IMR-90 (cell line): ENCODE data around the gene UBL4B. TPM values are rescaled to one million over a fixed set of nuclear protein-coding genes. Genes with fewer than 3 reads are reported as not detected.
A peak's percentile ranks its signal among the peaks of the same experiment; 100 is the strongest.

ENCODE experiments used
- ATAC-seq: fragments of 200-7000 bp; cut with Tn5 transposase; 2 replicates; pipeline ENCODE4 v1.9.1; 2020; ENCODE audit warnings: low read depth, mild to moderate bottlenecking, moderate library complexity
- BruUV-seq: library from RNA; stranded (reverse); fragments of 400-500 nt; replicated peaks from 2 replicates; lab custom pipeline; 2021; lab: Mats Ljungman, UMichigan
- CTCF ChIA-PET: fragments of 300-600 bp; formaldehyde crosslinking; extraction: SDS; loops from one replicate; lab custom pipeline; 2021; ENCODE audit warnings: antibody characterized with exemption; lab: Yijun Ruan, JAX
- POLR2A ChIA-PET: fragments of 300-600 bp; sonication (Branson Sonifier 250); formaldehyde crosslinking; loops from one replicate; lab custom pipeline; 2022; ENCODE audit warnings: antibody characterized with exemption; ENCODE audit not compliant: unreplicated experiment; lab: Charles Lee
- DNase-seq: peaks from one replicate; pipeline ENCODE4 v3.0.0; 2013
- H2AFZ ChIP-seq: replicated peaks from 2 replicates; pipeline ENCODE3; 2013; ENCODE audit warnings: low read length, mild to moderate bottlenecking; ENCODE audit not compliant: poor library complexity
- H2AK5ac ChIP-seq: 2 replicates; pipeline ENCODE4 v1.6.1; 2013; ENCODE audit warnings: low read depth, low read length, inconsistent platforms
- H2AK9ac ChIP-seq: replicated peaks from 2 replicates; pipeline ENCODE3; 2013; ENCODE audit warnings: mild to moderate bottlenecking, low read depth, low read length, moderate library complexity; ENCODE audit not compliant: poor library complexity
- H2BK120ac ChIP-seq: 2 replicates; pipeline ENCODE4 v1.6.1; 2013; ENCODE audit warnings: low read depth, low read length, inconsistent platforms
- H2BK15ac ChIP-seq: 3 replicates; pipeline ENCODE4 v1.6.1; 2013; ENCODE audit warnings: low read depth, low read length, inconsistent platforms
- H2BK20ac ChIP-seq: 2 replicates; pipeline ENCODE4 v1.6.1; 2013; ENCODE audit warnings: low read depth, mild to moderate bottlenecking, inconsistent platforms, low read length, moderate library complexity
- H2BK5ac ChIP-seq: 2 replicates; pipeline ENCODE4 v1.6.1; 2013; ENCODE audit warnings: mild to moderate bottlenecking, low read depth, low read length, inconsistent platforms; ENCODE audit not compliant: poor library complexity, severe bottlenecking
- H3K14ac ChIP-seq: replicated peaks from 2 replicates; pipeline ENCODE4 v1.6.1; 2013; ENCODE audit warnings: low read depth, low read length, inconsistent platforms
- H3K18ac ChIP-seq: 2 replicates; pipeline ENCODE4 v1.6.1; 2013; ENCODE audit warnings: low read depth, low read length, control low read depth
- H3K23ac ChIP-seq: 2 replicates; pipeline ENCODE4 v1.6.1; 2013; ENCODE audit warnings: low read depth, low read length, inconsistent platforms
- H3K27ac ChIP-seq: 2 replicates; pipeline ENCODE4 v1.5.1; 2013; ENCODE audit warnings: mild to moderate bottlenecking, control low read depth, low read length; ENCODE audit not compliant: insufficient read depth
- H3K27me3 ChIP-seq: 2 replicates; pipeline ENCODE4 v1.6.1; 2013; ENCODE audit warnings: low read length; ENCODE audit not compliant: control insufficient read depth, insufficient read depth
- H3K36me3 ChIP-seq: 2 replicates; pipeline ENCODE4 v1.6.1; 2013; ENCODE audit warnings: low read length, mixed read lengths; ENCODE audit not compliant: control insufficient read depth, insufficient read depth
- H3K4ac ChIP-seq: 2 replicates; pipeline ENCODE4 v1.6.1; 2013; ENCODE audit warnings: low read depth, low read length, inconsistent platforms
- H3K4me1 ChIP-seq: 2 replicates; pipeline ENCODE4 v1.6.1; 2013; ENCODE audit warnings: low read length, mixed read lengths; ENCODE audit not compliant: control insufficient read depth, insufficient read depth
- H3K4me2 ChIP-seq: 2 replicates; pipeline ENCODE4 v1.6.1; 2013; ENCODE audit warnings: low read depth, mild to moderate bottlenecking, control low read depth, low read length, moderate library complexity
- H3K4me3 ChIP-seq: 2 replicates; pipeline ENCODE4 v1.5.1; 2013; ENCODE audit warnings: low read depth, mild to moderate bottlenecking, control low read depth, low read length, moderate library complexity; ENCODE audit not compliant: insufficient read depth
- H3K56ac ChIP-seq: 2 replicates; pipeline ENCODE4 v1.6.1; 2013; ENCODE audit warnings: low read length, inconsistent platforms; ENCODE audit not compliant: insufficient read depth; ENCODE audit errors: extremely low read depth
- H3K79me1 ChIP-seq, 2 experiments: 2 replicates each; pipeline ENCODE4 v1.6.1; 2013; ENCODE audit warnings: low read length in 2 of 2, inconsistent platforms in 1 of 2, low read depth in 1 of 2
- H3K9ac ChIP-seq: 2 replicates; pipeline ENCODE4 v1.6.1; 2013; ENCODE audit warnings: low read depth, low read length, control low read depth
- H3K9me1 ChIP-seq: 2 replicates; pipeline ENCODE4 v1.6.1; 2013; ENCODE audit warnings: low read length, inconsistent platforms; ENCODE audit not compliant: insufficient read depth
- H3K9me3 ChIP-seq: 2 replicates; pipeline ENCODE4 v1.6.1; 2013; ENCODE audit warnings: low read length; ENCODE audit not compliant: control insufficient read depth, insufficient read depth
- H4K20me1 ChIP-seq: 2 replicates; pipeline ENCODE4 v1.6.1; 2013; ENCODE audit warnings: low read length, inconsistent platforms; ENCODE audit not compliant: insufficient read depth
- H4K5ac ChIP-seq: 2 replicates; pipeline ENCODE4 v1.6.1; 2013; ENCODE audit warnings: mild to moderate bottlenecking, low read depth, low read length, control low read depth
- H4K8ac ChIP-seq, 2 experiments: 2 replicates each; pipeline ENCODE4 v1.6.1; 2013; ENCODE audit warnings: low read depth in 2 of 2, low read length in 2 of 2, control low read depth in 1 of 2, inconsistent platforms in 1 of 2
- H4K91ac ChIP-seq: 2 replicates; pipeline ENCODE4 v1.6.1; 2013; ENCODE audit warnings: low read depth, low read length, inconsistent platforms; ENCODE audit not compliant: insufficient read depth
- NFE2L2 ChIP-seq: fragments of 150-350 bp; IDR thresholded peaks from 2 replicates; pipeline ENCODE4 v1.6.1; 2016; ENCODE audit warnings: low read depth, mild to moderate bottlenecking, low read length
- POLR2A ChIP-seq: IDR thresholded peaks from 2 replicates; pipeline ENCODE4 v1.6.1; 2012; ENCODE audit warnings: mild to moderate bottlenecking, low read depth, low read length
- RAD21 ChIP-seq: IDR thresholded peaks from 2 replicates; pipeline ENCODE4 v1.6.1; 2012; ENCODE audit warnings: low read length, improper control_type of control experiment
- RCOR1 ChIP-seq: IDR thresholded peaks from 2 replicates; pipeline ENCODE4 v1.6.1; 2012; ENCODE audit warnings: mild to moderate bottlenecking, low read length, improper control_type of control experiment; ENCODE audit not compliant: insufficient replicate concordance
- SMC3 ChIP-seq: fragments of 150-350 bp; IDR thresholded peaks from 2 replicates; pipeline ENCODE4 v1.6.1; 2016; ENCODE audit warnings: low read depth, mild to moderate bottlenecking, antibody characterized with exemption, low read length, moderate library complexity
- WGBS, 2 experiments: methylation state at CpG; one replicate each; pipeline versions ENCODE4 v1.1.5 to v1.1.7; 2013; ENCODE audit warnings: missing lambda C conversion rate in 2 of 2; ENCODE audit not compliant: insufficient read length in 1 of 2; ENCODE audit errors: extremely low coverage in 2 of 2; 5-methylcytosine and 5-hydroxymethylcytosine counted together
- dilution Hi-C: fragments of 300-500 bp; cut with HindIII; formaldehyde crosslinking; loops from one replicate; pipeline ENCODE4 v1.14.3; 2018; ENCODE audit warnings: low sequenced_read_pairs; ENCODE audit not compliant: unreplicated experiment
- in situ Hi-C: fragments of 300-500 bp; cut with MboI; formaldehyde crosslinking; loops from 3 replicates; pipeline ENCODE4 v1.14.3; 2019; ENCODE audit warnings: low sequenced_read_pairs, inconsistent platforms, mixed read lengths
- intact Hi-C: fragments of 100-400 bp; cut with micrococcal nuclease; formaldehyde crosslinking; loops from 2 replicates; pipeline ENCODE4 v1.10.0; 2022
- polyA plus RNA-seq, 3 experiments: library from polyadenylated mRNA; depleted of rRNA; stranded (reverse); fragments of >200 nt; gene quantifications; 2 replicates each; pipeline ENCODE4 v1.2.3, GENCODE V29; 2012; ENCODE audit warnings: low replicate concordance in 1 of 3
- total RNA-seq: library from RNA; depleted of rRNA; stranded (reverse); fragments of >200 nt; gene quantifications from 2 replicates; pipeline ENCODE4 v1.2.3, GENCODE V29; 2012
- TF ChIP-seq, protein P1 (sequence below): conservative IDR thresholded peaks from 2 replicates; pipeline ENCODE4 v1.5.1; 2012; ENCODE audit warnings: mild to moderate bottlenecking, low read depth, low read length, improper control_type of control experiment

Gene UBL4B
- total and polyA plus RNA-seq, 2 of the 4 experiments (the other 2 are of a cell fraction): not detected

DNA sequence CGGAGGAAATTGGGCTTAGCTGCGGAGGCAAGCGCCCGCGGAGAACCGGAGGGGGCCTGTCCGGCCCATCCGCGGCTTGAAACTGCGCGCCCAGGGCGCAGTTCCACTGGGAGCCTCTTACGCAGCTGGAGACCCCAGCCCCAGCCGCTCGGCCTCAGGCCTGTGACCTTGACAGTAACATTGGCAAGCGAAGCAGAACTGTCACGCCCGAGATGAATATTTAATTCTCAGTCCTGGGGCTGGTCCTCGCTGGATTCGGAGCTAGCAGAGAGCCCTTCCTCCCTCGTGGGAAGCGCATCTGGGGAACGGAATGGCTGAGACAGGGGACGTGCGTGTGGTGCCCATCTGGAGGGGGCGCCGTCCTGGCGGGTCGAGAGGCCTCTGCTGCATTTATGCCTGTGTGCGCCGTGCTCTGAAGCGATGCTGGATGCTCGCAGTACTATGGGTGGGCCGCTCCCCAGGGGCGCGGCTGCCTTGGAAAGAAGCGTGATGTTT lies 39.0 kb downstream of the UBL4B start:
- Histone ChIP-seq H3K4ac (no peak overlapping the region), H4K91ac (no peak overlapping the region), H3K4me3 (no peak overlapping the region), H4K8ac (no peak overlapping the region), H3K18ac (no peak overlapping the region), H3K9me1 (no peaks in the 10 kb centered on the region), H2AFZ (peak overlapping the region; percentile 87), H3K4me1 (no peaks in the 10 kb centered on the region), H2BK120ac (no peak overlapping the region), H3K4me2 (no peak overlapping the region; the same call in 1 of the 2 replicates), H3K27ac (no peak overlapping the region), H2BK20ac (no peak overlapping the region), H3K14ac (no peak overlapping the region), H3K36me3 (no peaks in the 10 kb centered on the region), H2BK5ac (no peak overlapping the region), H3K9ac (no peak overlapping the region), H2AK9ac (no peak overlapping the region), H4K20me1 (no peaks in the 10 kb centered on the region), H2AK5ac (no peak overlapping the region), H3K79me1 (no peaks in the 10 kb centered on the region), H3K23ac (no peak overlapping the region), H4K5ac (no peak overlapping the region), H3K27me3 (peaks cover 33% of the 10 kb centered on the region), H3K9me3 (no peaks in the 10 kb centered on the region), H2BK15ac (no peak overlapping the region), H3K56ac (no peak overlapping the region)
- DNase-seq (no peak), ATAC-seq (no peak)
- TF ChIP-seq NFE2L2 (no peak), RCOR1 (no peak), POLR2A (no peak), SMC3 (no peak), RAD21 (no peak)
- TF ChIP-seq, protein P1, sequence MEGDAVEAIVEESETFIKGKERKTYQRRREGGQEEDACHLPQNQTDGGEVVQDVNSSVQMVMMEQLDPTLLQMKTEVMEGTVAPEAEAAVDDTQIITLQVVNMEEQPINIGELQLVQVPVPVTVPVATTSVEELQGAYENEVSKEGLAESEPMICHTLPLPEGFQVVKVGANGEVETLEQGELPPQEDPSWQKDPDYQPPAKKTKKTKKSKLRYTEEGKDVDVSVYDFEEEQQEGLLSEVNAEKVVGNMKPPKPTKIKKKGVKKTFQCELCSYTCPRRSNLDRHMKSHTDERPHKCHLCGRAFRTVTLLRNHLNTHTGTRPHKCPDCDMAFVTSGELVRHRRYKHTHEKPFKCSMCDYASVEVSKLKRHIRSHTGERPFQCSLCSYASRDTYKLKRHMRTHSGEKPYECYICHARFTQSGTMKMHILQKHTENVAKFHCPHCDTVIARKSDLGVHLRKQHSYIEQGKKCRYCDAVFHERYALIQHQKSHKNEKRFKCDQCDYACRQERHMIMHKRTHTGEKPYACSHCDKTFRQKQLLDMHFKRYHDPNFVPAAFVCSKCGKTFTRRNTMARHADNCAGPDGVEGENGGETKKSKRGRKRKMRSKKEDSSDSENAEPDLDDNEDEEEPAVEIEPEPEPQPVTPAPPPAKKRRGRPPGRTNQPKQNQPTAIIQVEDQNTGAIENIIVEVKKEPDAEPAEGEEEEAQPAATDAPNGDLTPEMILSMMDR: no peak
- 4% methylated on average over 14 of the region's 37 CpGs; no CpG with 5 or more reads in 1 of the 2 experiments for WGBS, 2 experiments
- CTCF ChIA-PET: no interaction called here
- in situ Hi-C loops: no loop called here
- POLR2A ChIA-PET: no interaction called here
- intact Hi-C loops: no loop called here
- no TSS peak for BruUV-seq
- dilution Hi-C loops: no loop called here
